Calu3 (cell line): ENCODE measurements around the gene BTBD1. TPM values are rescaled to one million over a fixed set of nuclear protein-coding genes. Genes with fewer than 3 reads are reported as not detected.

Experiments used
- BruUV-seq: library from RNA; stranded (reverse); fragments of 400-500 nt; replicated peaks from 2 replicates; lab custom pipeline; 2021; lab: Mats Ljungman, UMichigan
- CTCF ChIA-PET: fragments of 300-600 bp; sonication (Branson Sonifier 250); formaldehyde crosslinking; loops from one replicate; lab custom pipeline; 2022; ENCODE audit warnings: antibody characterized with exemption; lab: Charles Lee
- DNase-seq: peaks from one replicate; pipeline ENCODE4 v3.0.0; 2022
- H3K27ac Mint-ChIP-seq: one replicate; pipeline ENCODE4 v1.8.0; 2022; ENCODE audit warnings: mixed read lengths; ENCODE audit not compliant: unreplicated experiment
- H3K27me3 Mint-ChIP-seq: one replicate; pipeline ENCODE4 v1.8.0; 2022; ENCODE audit warnings: mixed read lengths; ENCODE audit not compliant: unreplicated experiment
- H3K36me3 Mint-ChIP-seq: one replicate; pipeline ENCODE4 v1.8.0; 2022; ENCODE audit warnings: mild to moderate bottlenecking, moderate library complexity, mixed read lengths; ENCODE audit not compliant: insufficient read depth, unreplicated experiment
- H3K4me1 Mint-ChIP-seq: one replicate; pipeline ENCODE4 v1.8.0; 2022; ENCODE audit warnings: mild to moderate bottlenecking, low read depth, mixed read lengths; ENCODE audit not compliant: unreplicated experiment
- H3K4me3 Mint-ChIP-seq: one replicate; pipeline ENCODE4 v1.8.0; 2022; ENCODE audit warnings: mild to moderate bottlenecking, low read depth, moderate library complexity, mixed read lengths; ENCODE audit not compliant: unreplicated experiment
- H3K9me3 Mint-ChIP-seq: one replicate; pipeline ENCODE4 v1.8.0; 2022; ENCODE audit warnings: low read depth, mixed read lengths; ENCODE audit not compliant: unreplicated experiment
- CTCF ChIP-seq: fragments of 200-600 bp; IDR thresholded peaks from one replicate; pipeline ENCODE4 v1.8.0; 2022; ENCODE audit warnings: antibody characterized with exemption; ENCODE audit not compliant: unreplicated experiment
- intact Hi-C: fragments of 100-400 bp; cut with micrococcal nuclease; formaldehyde crosslinking; loops from one replicate; pipeline ENCODE4 v1.10.0; 2022; ENCODE audit not compliant: unreplicated experiment
- total RNA-seq: library from RNA; stranded (reverse); gene quantifications from 2 replicates; pipeline ENCODE4 v1.2.3, GENCODE V29; 2022

BTBD1 gene
- total RNA-seq, 1 experiment from 2014 or later, result 73.2 TPM

- peaks cover 1% of the 10 kb centered on the region for H3K4me1 Mint-ChIP-seq
- peaks cover 27% of the 10 kb centered on the region for H3K27me3 Mint-ChIP-seq
- H3K4me3 Mint-ChIP-seq, result no peak overlapping the region
Observed at GRCh38 chr15:83113881-83114674, 47.0 kb upstream of the BTBD1 start.

GRCh38 chr15:83112956-83113299, 45.9 kb upstream of the BTBD1 start:
- Mint-ChIP-seq H3K27me3 (peaks cover 34% of the 10 kb centered on the region), H3K36me3 (no peaks in the 10 kb centered on the region), H3K9me3 (peaks cover 4% of the 10 kb centered on the region), H3K4me1 (peaks cover 11% of the 10 kb centered on the region), H3K27ac (no peak overlapping the region), H3K4me3 (no peak overlapping the region)
- no peak for DNase-seq
- no TSS peak for BruUV-seq
- CTCF ChIA-PET, result no interaction called here
- intact Hi-C loops, result no loop called here
- TF ChIP-seq CTCF, result no peak

More at GRCh38 chr15:83113881-83114674, 47.0 kb upstream of the BTBD1 start:
- Mint-ChIP-seq H3K27ac (no peak overlapping the region), H3K36me3 (no peaks in the 10 kb centered on the region), H3K9me3 (peaks cover 4% of the 10 kb centered on the region)
- intact Hi-C loops, result no loop called here
- TF ChIP-seq CTCF, result no peak
- no peak for DNase-seq
- CTCF ChIA-PET, result no interaction called here
- BruUV-seq, result no TSS peak

GRCh38 chr15:83112233-83112955, 45.3 kb upstream of the BTBD1 start:
- H3K27ac Mint-ChIP-seq, result no peak overlapping the region
- H3K9me3 Mint-ChIP-seq, result peaks cover 4% of the 10 kb centered on the region
- no TSS peak for BruUV-seq
- no peaks in the 10 kb centered on the region for H3K36me3 Mint-ChIP-seq
- H3K4me1 Mint-ChIP-seq, result peaks cover 11% of the 10 kb centered on the region
- H3K4me3 Mint-ChIP-seq, result no peak overlapping the region
- CTCF ChIA-PET, result no interaction called here
- H3K27me3 Mint-ChIP-seq, result peaks cover 34% of the 10 kb centered on the region
- TF ChIP-seq CTCF, result no peak
- no peak for DNase-seq
- intact Hi-C loops, result no loop called here

- TF ChIP-seq CTCF, result no peak
- H3K27me3 Mint-ChIP-seq, result peaks cover 34% of the 10 kb centered on the region
- H3K9me3 Mint-ChIP-seq, result peaks cover 4% of the 10 kb centered on the region
- no TSS peak for BruUV-seq
- DNase-seq, result no peak
- CTCF ChIA-PET, result no interaction called here
- no peaks in the 10 kb centered on the region for H3K36me3 Mint-ChIP-seq
- H3K4me1 Mint-ChIP-seq, result peaks cover 11% of the 10 kb centered on the region
- intact Hi-C loops, result no loop called here
- no peak overlapping the region for H3K4me3 Mint-ChIP-seq
- no peak overlapping the region for H3K27ac Mint-ChIP-seq
Observed at GRCh38 chr15:83111149-83111548, 44.1 kb upstream of the BTBD1 start.
